Prostate gland (tissue), 2 donors: ENCODE measurements around the gene C9orf152.

ENCODE experiments used
- CTCF ChIP-seq, 4 experiments: fragments of 200-600 bp in 2 of 4; fragments of 450-650 bp in 2 of 4; sonication (generic) in 2 of 4; IDR thresholded peaks; 1 replicate in 3 of 4; 2 replicates in 1 of 4; pipeline ENCODE4 v1.5.1; 2016 to 2019; ENCODE audit warnings: antibody characterized with exemption in 4 of 4, mild to moderate bottlenecking in 2 of 4, moderate library complexity in 2 of 4
- POLR2A ChIP-seq: fragments of 450-650 bp; IDR thresholded peaks from one replicate; pipeline ENCODE4 v1.6.1; 2016; ENCODE audit warnings: antibody characterized with exemption, mild to moderate bottlenecking

GRCh38 chr9:110254500-110254899, 46.5 kb upstream of the C9orf152 start:
- TF ChIP-seq CTCF (IDR thresholded peaks at IDR 0.05) (no peak), POLR2A (no peak)
